ENCODE measurements around the gene BTC. TPM values are rescaled to one million over a fixed set of nuclear protein-coding genes. Genes with fewer than 3 reads are reported as not detected.
A peak's percentile ranks its signal among the peaks of the same experiment; 100 is the strongest.

BTC gene
- total RNA-seq, 8 experiments from 2014 or later: 0.05 to 2.3 (median 0.38) TPM; not detected in 2

DNA sequence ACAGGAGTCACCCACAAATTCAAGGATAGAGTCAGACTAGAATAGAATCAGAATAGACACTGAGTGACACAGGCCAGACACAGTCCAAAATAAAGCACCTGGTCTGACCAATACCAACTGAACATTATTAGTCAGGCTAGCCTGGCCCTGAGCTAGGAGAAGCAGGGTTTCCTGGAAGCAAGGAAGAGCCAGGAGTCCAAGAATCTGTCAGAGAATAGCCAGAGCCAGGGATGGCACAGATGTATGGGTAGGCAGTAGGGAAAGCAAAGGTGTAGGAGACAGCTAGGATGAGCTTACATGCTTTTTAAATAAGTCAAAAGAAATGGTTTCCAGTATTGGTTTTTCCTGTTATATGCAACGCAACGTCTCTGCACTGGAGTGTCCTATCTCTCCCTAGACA, 3.7 kb downstream of the BTC start:
- 50 to 100% (median 94%) methylated on average over 2 of the region's 2 CpGs; no CpG with 5 or more reads in 5 of the 10 experiments for WGBS, 10 experiments
- Histone ChIP-seq H3K27ac (no peak overlapping the region), H3K4me1 (replicated peaks in 1 of 2) (no peaks in the 10 kb centered on the region), H3K4me3 (no peak overlapping the region)
- in situ Hi-C loops (cut with MboI; ENCODE audit: low pct_unique_long_range_greater_than_20kb in 2 of 9, low sequenced_read_pairs in 9 of 9, unreplicated experiment in 9 of 9): no loop called here
- ATAC-seq (replicated peaks in 6 of 8): no peak

DNA sequence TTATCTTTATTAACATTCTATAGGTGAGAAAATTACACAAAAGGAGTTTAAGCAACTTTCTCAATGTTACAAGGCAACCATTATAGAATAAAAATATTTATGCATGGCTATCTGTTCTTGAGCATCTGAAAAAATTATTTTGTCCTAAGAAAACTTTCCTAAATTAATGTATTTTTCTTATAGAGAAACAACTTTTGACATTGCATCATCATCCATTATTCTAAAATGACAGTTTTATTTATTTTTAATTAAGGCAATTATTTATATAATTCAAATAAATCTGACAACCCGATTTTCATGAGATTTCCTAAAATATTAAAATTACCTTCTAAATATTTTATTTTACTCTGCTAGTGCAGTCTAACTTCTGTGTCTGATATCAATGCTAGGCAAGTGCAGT, 4.8 kb downstream of the BTC start:
- in situ Hi-C loops (cut with MboI; ENCODE audit: low pct_unique_long_range_greater_than_20kb in 2 of 9, low sequenced_read_pairs in 9 of 9, unreplicated experiment in 9 of 9): no loop called here
- Histone ChIP-seq H3K4me1 (replicated peaks in 1 of 2) (no peaks in the 10 kb centered on the region), H3K27ac (no peak overlapping the region), H3K4me3 (no peak overlapping the region)
- no peak for ATAC-seq (replicated peaks in 6 of 8)
- WGBS, 10 experiments: 0 to 100% (median 60%) methylated on average over 1 of the region's 1 CpG; no CpG with 5 or more reads in 1 of the 10 experiments

DNA sequence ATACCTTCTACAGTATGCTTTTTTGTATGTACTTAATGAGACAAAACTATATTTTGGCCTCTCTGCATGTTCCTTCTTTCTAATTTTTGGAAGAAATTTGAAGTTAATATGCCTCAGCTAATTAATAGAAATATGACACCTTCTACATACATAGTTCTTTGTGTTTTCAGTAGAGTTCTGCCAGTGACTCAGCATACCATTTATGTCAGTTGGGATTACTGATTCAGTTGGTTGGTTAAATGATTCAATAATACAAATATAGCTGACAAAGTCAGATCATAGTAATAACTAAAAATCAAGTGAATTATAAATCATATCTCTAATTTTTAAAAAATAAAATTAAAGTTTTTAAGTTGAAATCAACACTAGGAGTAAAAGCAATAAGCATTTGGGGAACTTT, 16.8 kb downstream of the BTC start:
- Histone ChIP-seq H3K4me3 (no peak overlapping the region), H3K4me1 (replicated peaks in 1 of 2) (no peaks in the 10 kb centered on the region), H3K27ac (no peak overlapping the region)
- no peak for ATAC-seq (replicated peaks in 6 of 8)
- in situ Hi-C loops (cut with MboI; ENCODE audit: low pct_unique_long_range_greater_than_20kb in 2 of 9, low sequenced_read_pairs in 9 of 9, unreplicated experiment in 9 of 9): no loop called here

DNA sequence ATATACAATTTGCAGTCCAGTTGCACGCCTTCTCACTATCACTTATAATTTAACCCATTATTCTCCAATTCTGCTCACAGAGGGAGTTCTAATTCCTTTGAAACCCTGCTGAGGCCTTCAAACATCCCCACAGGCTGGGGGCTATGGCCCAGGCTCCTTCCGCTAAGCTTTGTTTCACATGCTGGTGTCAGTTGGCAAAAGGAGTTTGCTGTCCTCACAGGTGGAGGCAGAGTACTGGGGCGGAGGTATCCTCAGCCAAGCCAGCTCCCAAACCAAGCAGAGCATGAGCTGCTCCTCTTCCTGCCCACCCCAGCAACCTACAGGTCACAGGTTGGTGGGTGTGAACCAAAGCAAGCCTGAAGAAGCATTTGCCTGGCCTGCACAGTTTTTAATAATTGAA, 21.5 kb downstream of the BTC start:
- H3K4me3 ChIP-seq: no peak overlapping the region
- H3K27ac ChIP-seq: no peak overlapping the region
- 56 to 100% (median 88%) methylated on average over 1 to 3 of the region's 3 CpGs; no CpG with 5 or more reads in 1 of the 10 experiments for WGBS, 10 experiments
- in situ Hi-C loops (cut with MboI; ENCODE audit: low pct_unique_long_range_greater_than_20kb in 2 of 9, low sequenced_read_pairs in 9 of 9, unreplicated experiment in 9 of 9): no loop called here
- no peak for ATAC-seq (replicated peaks in 6 of 8)
- H3K4me1 ChIP-seq (replicated peaks in 1 of 2): no peaks in the 10 kb centered on the region

DNA sequence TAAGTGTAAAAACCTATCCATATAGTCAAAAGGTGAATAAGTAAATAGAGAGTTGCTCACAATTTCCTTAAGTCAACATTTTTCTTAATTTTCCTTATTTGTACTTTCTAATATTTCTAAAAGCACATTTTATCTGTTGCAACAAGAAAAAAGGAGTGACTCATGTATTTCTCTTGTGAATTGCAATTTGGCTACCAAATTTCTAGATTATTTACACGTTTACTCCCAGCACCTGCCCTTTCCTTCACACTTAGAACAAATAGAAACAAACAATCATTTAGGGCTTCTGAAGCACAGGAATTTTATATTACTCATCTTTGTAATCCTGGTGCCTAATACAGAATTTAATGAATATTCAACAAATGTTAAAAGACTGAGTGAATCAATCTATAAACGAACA, 22.2 kb downstream of the BTC start:
- no peak overlapping the region for H3K4me3 ChIP-seq
- in situ Hi-C loops (cut with MboI; ENCODE audit: low pct_unique_long_range_greater_than_20kb in 2 of 9, low sequenced_read_pairs in 9 of 9, unreplicated experiment in 9 of 9): no loop called here
- H3K4me1 ChIP-seq (replicated peaks in 1 of 2): no peaks in the 10 kb centered on the region
- ATAC-seq (replicated peaks in 6 of 8): peak in 1 of 8 experiments; percentile 49
- 0 to 100% (median 71%) methylated on average over 2 of the region's 2 CpGs; no CpG with 5 or more reads in 1 of the 10 experiments for WGBS, 10 experiments
- no peak overlapping the region for H3K27ac ChIP-seq

DNA sequence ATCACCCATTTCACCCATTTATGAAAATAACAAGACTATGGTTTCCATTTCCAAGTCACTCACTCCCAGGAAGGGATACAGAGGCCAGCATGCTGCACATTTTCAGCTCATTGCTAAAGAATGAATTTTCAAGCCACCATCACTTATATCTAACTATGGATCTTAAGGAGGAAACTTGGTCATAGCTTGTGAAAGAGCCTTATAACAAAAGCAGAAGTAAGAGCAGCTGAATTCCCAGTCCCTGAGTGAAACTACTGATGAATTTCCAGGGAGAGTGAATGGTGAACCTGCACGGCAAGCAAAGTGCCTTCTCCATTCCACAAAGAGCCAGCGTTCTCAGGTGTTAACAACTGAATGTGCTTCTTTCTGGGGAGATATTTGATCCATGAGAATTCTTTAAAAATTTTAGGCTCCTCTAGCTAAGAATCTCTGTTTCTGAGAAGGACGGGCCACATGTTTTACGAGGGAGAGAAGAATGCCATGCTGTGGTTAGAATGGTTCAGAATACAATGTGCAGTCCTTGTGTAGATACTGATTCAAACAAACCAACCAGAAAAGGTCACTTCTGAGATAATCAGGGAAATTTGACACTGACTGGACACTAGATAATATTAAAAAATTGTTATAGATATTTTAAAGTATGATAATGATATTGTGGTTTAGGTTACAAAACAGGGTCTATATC, 24.0 kb downstream of the BTC start:
- Histone ChIP-seq H3K27ac (no peak overlapping the region), H3K4me1 (replicated peaks in 1 of 2) (no peaks in the 10 kb centered on the region), H3K4me3 (no peak overlapping the region)
- ATAC-seq (replicated peaks in 6 of 8): no peak
- in situ Hi-C loops (cut with MboI; ENCODE audit: low pct_unique_long_range_greater_than_20kb in 2 of 9, low sequenced_read_pairs in 9 of 9, unreplicated experiment in 9 of 9): no loop called here
- 33 to 100% (median 86%) methylated on average over 1 to 4 of the region's 4 CpGs for WGBS, 10 experiments

DNA sequence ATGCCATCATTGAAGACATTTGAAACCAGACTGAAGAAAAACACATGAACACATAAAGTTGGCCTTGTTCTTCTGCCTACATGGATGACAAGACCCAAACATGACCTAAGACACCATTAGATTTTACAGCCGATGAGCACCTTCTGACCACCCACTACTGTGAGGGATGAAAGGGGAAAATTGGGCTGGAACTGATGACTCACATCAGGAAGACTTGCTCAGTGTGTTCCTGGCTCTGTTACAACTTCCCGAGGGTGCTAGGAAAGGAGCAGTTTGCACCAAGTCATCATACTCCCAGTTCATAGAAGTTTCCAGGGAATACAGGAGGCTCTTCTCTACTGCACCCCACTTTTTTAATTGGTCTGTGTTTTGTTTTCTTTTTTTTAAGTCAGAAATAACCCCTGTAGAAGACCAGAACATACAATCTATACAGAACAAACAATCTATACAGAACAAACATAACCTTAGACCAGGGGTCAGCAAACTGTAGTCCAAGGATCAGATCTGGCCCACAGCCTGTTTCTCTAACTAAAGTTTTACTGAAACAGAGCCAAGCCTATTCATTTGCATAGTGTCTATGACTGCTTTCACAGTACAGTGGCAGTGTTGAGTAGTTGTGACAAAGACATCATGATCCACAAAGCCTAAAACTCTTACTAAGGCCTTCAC, 25.3 kb downstream of the BTC start:
- Histone ChIP-seq H3K27ac (no peak overlapping the region), H3K4me3 (no peak overlapping the region), H3K4me1 (replicated peaks in 1 of 2) (no peaks in the 10 kb centered on the region)
- in situ Hi-C loops (cut with MboI; ENCODE audit: low pct_unique_long_range_greater_than_20kb in 2 of 9, low sequenced_read_pairs in 9 of 9, unreplicated experiment in 9 of 9): no loop called here
- ATAC-seq (replicated peaks in 6 of 8): peak in 3 of 8 experiments; percentile 72 to 96 (median 88)
- 0 to 88% (median 34%) methylated on average over 1 to 2 of the region's 2 CpGs; no CpG with 5 or more reads in 2 of the 10 experiments for WGBS, 10 experiments

DNA sequence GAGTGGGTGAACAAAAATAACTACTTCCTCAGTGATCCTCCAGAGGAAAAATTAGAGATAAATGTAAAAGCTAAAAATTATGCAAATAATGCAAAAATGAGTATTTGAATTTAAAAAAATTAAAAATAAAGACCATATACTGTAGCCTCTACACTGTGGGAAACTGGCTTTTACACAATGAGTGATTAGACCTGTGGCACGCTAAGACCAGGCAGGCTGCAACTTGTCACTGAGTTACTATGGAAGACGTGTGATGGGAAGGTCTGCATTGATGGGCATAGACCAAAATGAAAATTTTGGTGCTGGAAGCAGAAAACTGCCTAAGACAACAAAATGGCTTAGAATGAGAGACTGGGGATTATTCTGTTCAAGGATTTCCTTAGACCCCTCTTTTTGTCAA, 30.2 kb downstream of the BTC start:
- 0 to 100% (median 78%) methylated on average over 1 to 2 of the region's 2 CpGs; no CpG with 5 or more reads in 4 of the 10 experiments for WGBS, 10 experiments
- no peak overlapping the region for H3K27ac ChIP-seq
- H3K4me1 ChIP-seq (replicated peaks in 1 of 2): no peaks in the 10 kb centered on the region
- ATAC-seq (replicated peaks in 6 of 8): no peak
- H3K4me3 ChIP-seq: no peak overlapping the region
- in situ Hi-C loops (cut with MboI; ENCODE audit: low pct_unique_long_range_greater_than_20kb in 2 of 9, low sequenced_read_pairs in 9 of 9, unreplicated experiment in 9 of 9): no loop called here

DNA sequence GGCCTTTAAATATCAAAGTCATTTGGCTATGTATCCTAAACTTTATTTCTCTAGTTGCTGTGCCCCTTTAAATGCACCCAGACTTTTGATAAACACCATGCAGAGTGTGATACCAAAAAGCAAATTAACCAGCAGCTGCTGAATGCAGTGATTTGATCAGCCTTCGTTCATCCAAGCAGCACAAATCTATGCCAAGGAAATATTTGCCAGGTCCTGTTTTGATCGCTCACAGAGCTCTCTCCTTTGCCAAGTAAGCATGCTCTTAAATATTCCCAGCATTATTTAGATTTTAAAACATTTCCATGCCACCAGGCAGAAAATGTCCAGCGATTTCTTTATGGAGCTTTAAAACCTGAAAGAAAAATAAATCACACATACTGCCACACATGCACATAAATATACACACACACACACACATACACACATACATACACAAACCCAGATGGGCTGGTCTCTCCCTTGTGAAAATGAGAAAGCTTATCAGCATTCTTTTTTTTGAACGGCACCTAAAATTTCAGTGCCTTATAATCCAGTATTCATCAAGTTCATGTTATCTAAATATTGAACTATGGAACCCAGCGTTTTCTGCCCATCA, 35.7 kb downstream of the BTC start:
- no peak overlapping the region for H3K27ac ChIP-seq
- in situ Hi-C loops (cut with MboI; ENCODE audit: low pct_unique_long_range_greater_than_20kb in 2 of 9, low sequenced_read_pairs in 9 of 9, unreplicated experiment in 9 of 9): no loop called here

DNA sequence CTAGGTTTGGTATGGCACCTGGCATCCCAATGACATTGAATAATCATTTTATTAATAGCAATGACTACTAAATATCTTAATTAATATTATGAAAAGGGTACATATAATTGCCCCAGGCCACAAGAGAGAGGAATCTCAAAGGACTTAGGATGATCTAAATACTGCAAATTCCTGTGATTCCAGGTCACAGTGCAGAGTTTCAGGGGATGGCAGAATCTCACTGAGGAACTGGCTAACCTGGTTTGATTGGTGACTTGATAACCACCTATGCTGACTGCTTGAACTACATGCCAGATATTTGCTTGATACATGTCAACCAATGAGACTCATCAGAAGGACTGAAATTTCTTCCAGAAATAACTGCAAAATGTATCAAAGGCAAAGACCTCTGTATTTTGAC, 37.2 kb downstream of the BTC start:
- H3K4me3 ChIP-seq: no peak overlapping the region
- in situ Hi-C loops (cut with MboI; ENCODE audit: low pct_unique_long_range_greater_than_20kb in 2 of 9, low sequenced_read_pairs in 9 of 9, unreplicated experiment in 9 of 9): no loop called here
- H3K27ac ChIP-seq: no peak overlapping the region
- peaks cover 0 to 6% of the 10 kb centered on the region in 2 donors for H3K4me1 ChIP-seq (replicated peaks in 1 of 2)
- no peak for ATAC-seq (replicated peaks in 6 of 8)

More for the DNA sequence above, 35.7 kb downstream of the BTC start:
- no peak overlapping the region for H3K4me3 ChIP-seq
- H3K4me1 ChIP-seq (replicated peaks in 1 of 2): peaks cover 0 to 6% of the 10 kb centered on the region in 2 donors
- peak in 2 of 8 experiments; percentile 22 to 68 for ATAC-seq (replicated peaks in 6 of 8)
- 0 to 92% (median 75%) methylated on average over 1 to 5 of the region's 5 CpGs; no CpG with 5 or more reads in 1 of the 10 experiments for WGBS, 10 experiments

DNA sequence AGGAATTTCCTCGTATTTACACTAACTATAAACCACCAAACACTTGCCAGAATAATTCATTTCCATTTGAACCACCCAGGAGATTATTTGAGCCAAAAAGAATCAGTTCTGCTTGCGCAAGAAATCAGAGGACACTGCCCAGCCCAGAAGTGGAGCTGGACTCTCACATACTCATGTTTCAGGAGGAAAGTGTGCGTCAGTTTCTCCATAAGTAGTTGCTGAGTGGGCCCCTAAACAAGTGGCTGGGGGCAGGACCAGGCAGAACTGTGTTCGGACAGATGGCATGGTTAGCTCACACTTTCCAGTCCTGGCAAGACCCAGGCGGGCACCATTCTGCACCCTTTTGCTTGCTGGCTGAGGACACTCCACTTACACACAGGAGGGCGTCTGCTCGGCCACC, 38.8 kb downstream of the BTC start:
- peak in 3 of 8 experiments; percentile 27 to 86 (median 86) for ATAC-seq (replicated peaks in 6 of 8)
- 20 to 100% (median 53%) methylated on average over 1 to 3 of the region's 7 CpGs; no CpG with 5 or more reads in 3 of the 10 experiments for WGBS, 10 experiments
- Histone ChIP-seq H3K27ac (no peak overlapping the region), H3K4me1 (replicated peaks in 1 of 2) (peaks cover 0 to 6% of the 10 kb centered on the region in 2 donors), H3K4me3 (no peak overlapping the region)
- in situ Hi-C loops (cut with MboI; ENCODE audit: low pct_unique_long_range_greater_than_20kb in 2 of 9, low sequenced_read_pairs in 9 of 9, unreplicated experiment in 9 of 9): no loop called here

DNA sequence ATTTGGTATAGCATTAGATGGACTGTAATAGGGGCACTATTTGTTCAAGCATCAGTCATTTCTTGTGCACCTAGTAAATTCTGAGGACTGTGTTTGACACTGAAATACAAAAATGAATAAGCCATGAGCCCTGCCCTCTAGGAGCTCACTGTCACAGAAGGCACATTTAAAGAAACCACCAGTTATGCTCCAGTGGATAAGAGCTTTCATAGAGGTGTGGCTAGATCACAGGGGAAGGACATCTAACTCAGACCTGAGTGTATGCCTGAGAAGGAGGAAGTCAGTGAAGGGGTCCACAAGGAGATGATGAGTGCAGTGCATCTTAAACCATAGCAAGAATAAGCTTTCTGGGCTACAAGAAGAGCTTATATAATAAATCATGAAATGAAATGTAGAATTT, 40.1 kb downstream of the BTC start:
- in situ Hi-C loops (cut with MboI; ENCODE audit: low pct_unique_long_range_greater_than_20kb in 2 of 9, low sequenced_read_pairs in 9 of 9, unreplicated experiment in 9 of 9): no loop called here
- no peak for ATAC-seq (replicated peaks in 6 of 8)

DNA sequence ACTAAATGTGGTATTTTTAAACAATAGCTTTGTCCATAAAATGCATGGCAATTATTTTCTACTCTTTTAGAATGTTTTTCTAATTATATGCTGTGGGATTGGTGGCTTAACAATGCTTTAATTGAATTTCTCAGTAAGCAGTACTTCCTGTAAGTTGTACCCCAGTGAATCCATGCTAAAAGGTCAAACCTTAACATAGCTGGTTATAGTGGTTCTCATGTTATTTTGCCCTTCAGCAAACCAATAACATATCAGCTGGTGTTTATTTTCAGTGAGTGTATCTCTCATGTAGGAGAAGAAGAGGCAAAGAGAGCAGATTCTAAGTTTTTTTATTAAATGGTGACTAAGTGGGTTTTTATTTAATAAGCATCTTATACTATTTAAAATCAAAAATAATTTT, 41.5 kb downstream of the BTC start:
- H3K4me1 ChIP-seq (replicated peaks in 1 of 2): no peaks in the 10 kb centered on the region
- in situ Hi-C loops (cut with MboI; ENCODE audit: low pct_unique_long_range_greater_than_20kb in 2 of 9, low sequenced_read_pairs in 9 of 9, unreplicated experiment in 9 of 9): no loop called here
- ATAC-seq (replicated peaks in 6 of 8): no peak
- no peak overlapping the region for H3K27ac ChIP-seq
- H3K4me3 ChIP-seq: no peak overlapping the region

More for the DNA sequence above, 40.1 kb downstream of the BTC start:
- H3K27ac ChIP-seq: no peak overlapping the region
- H3K4me3 ChIP-seq: no peak overlapping the region
- H3K4me1 ChIP-seq (replicated peaks in 1 of 2): peaks cover 0 to 6% of the 10 kb centered on the region in 2 donors
